GM23338 (cell line): ENCODE data around the gene PRC1. TPM values are rescaled to one million over a fixed set of nuclear protein-coding genes. Genes with fewer than 3 reads are reported as not detected.

Source experiments
- ATAC-seq: fragments of 200-7000 bp; cut with Tn5 transposase; 3 replicates; pipeline ENCODE4 v1.9.1; 2020
- DNase-seq: peaks from one replicate; pipeline ENCODE4 v3.0.0-alpha.2; 2015; ENCODE audit warnings: low spot score
- H2AFZ ChIP-seq: fragments of 200-600 bp; sonication (generic); 2 replicates; pipeline ENCODE4 v1.8.0; 2016; ENCODE audit warnings: antibody characterized with exemption, mild to moderate bottlenecking, moderate library complexity
- H3F3A ChIP-seq: fragments of 200-600 bp; sonication (generic); replicated peaks from 2 replicates; pipeline ENCODE4 v1.8.0; 2017; ENCODE audit warnings: antibody characterized with exemption, mixed run types, low read depth
- H3K27ac ChIP-seq: fragments of 200-600 bp; sonication (generic); 2 replicates; pipeline ENCODE4 v1.6.1; 2016; ENCODE audit warnings: low read depth
- H3K27me3 ChIP-seq: fragments of 200-600 bp; sonication (generic); 2 replicates; pipeline ENCODE4 v1.8.0; 2016; ENCODE audit warnings: mild to moderate bottlenecking, mixed run types, moderate library complexity; ENCODE audit not compliant: insufficient read depth
- H3K36me3 ChIP-seq: fragments of 200-600 bp; sonication (generic); 2 replicates; pipeline ENCODE4 v1.8.0; 2016; ENCODE audit warnings: mild to moderate bottlenecking; ENCODE audit not compliant: insufficient read depth
- H3K4me1 ChIP-seq: fragments of 200-600 bp; sonication (generic); 2 replicates; pipeline ENCODE4 v1.8.0; 2016; ENCODE audit warnings: mild to moderate bottlenecking, moderate library complexity; ENCODE audit not compliant: insufficient read depth
- H3K4me2 ChIP-seq: fragments of 200-600 bp; sonication (generic); 2 replicates; pipeline ENCODE4 v1.7.1; 2017; ENCODE audit warnings: mixed run types
- H3K4me3 ChIP-seq: fragments of 200-600 bp; sonication (generic); 2 replicates; pipeline ENCODE4 v1.6.1; 2016; ENCODE audit warnings: mixed run types
- H3K79me2 ChIP-seq: fragments of 200-600 bp; sonication (generic); replicated peaks from 2 replicates; pipeline ENCODE4 v1.8.0; 2017; ENCODE audit warnings: mild to moderate bottlenecking; ENCODE audit not compliant: insufficient read depth
- H3K9me2 ChIP-seq: fragments of 200-600 bp; sonication (generic); 2 replicates; pipeline ENCODE4 v1.8.0; 2017; ENCODE audit not compliant: insufficient read depth
- H4K20me1 ChIP-seq: fragments of 200-600 bp; sonication (generic); replicated peaks from 2 replicates; pipeline ENCODE4 v1.8.0; 2017; ENCODE audit warnings: mild to moderate bottlenecking; ENCODE audit not compliant: insufficient read depth
- H3K27ac Mint-ChIP-seq: 2 replicates; pipeline ENCODE4 v1.8.0; 2020; ENCODE audit warnings: inconsistent platforms, mild to moderate bottlenecking, moderate library complexity, mixed read lengths
- H3K27me3 Mint-ChIP-seq: 3 replicates; pipeline ENCODE4 v1.8.0; 2022; ENCODE audit warnings: low read depth, mild to moderate bottlenecking, moderate library complexity, mixed read lengths, inconsistent platforms; ENCODE audit not compliant: insufficient read depth, poor library complexity
- H3K36me3 Mint-ChIP-seq: 3 replicates; pipeline ENCODE4 v1.8.0; 2021; ENCODE audit warnings: low read depth, mild to moderate bottlenecking, inconsistent platforms, moderate library complexity, mixed read lengths
- H3K4me1 Mint-ChIP-seq: 3 replicates; pipeline ENCODE4 v1.8.0; 2020; ENCODE audit warnings: mild to moderate bottlenecking, inconsistent platforms, mixed read lengths
- H3K4me3 Mint-ChIP-seq: 3 replicates; pipeline ENCODE4 v1.8.0; 2021; ENCODE audit warnings: moderate library complexity, mild to moderate bottlenecking, inconsistent platforms, mixed read lengths
- H3K9me3 Mint-ChIP-seq: 3 replicates; pipeline ENCODE4 v1.8.0; 2020; ENCODE audit warnings: moderate library complexity, mild to moderate bottlenecking, inconsistent platforms, mixed read lengths
- CREB1 ChIP-seq: fragments of 250-450 bp; sonication (Bioruptor Pico); IDR thresholded peaks from 2 replicates; pipeline ENCODE4 v1.5.0; 2020; ENCODE audit warnings: low read depth, mild to moderate bottlenecking, moderate library complexity
- CTCF ChIP-seq, 2 experiments: fragments of 200-600 bp in 1 of 2; sonication (generic) in 1 of 2; conservative IDR thresholded peaks; 2 replicates each; pipeline versions ENCODE4 v1.5.1 to v1.6.1; 2016 to 2017; ENCODE audit warnings: antibody characterized with exemption in 2 of 2, low read depth in 2 of 2, mild to moderate bottlenecking in 2 of 2, moderate library complexity in 1 of 2
- EZH2phosphoT487 ChIP-seq: fragments of 200-600 bp; sonication (generic); IDR thresholded peaks from one replicate; pipeline ENCODE4 v1.8.1; 2018; ENCODE audit warnings: antibody characterized with exemption; ENCODE audit not compliant: unreplicated experiment
- POLR2AphosphoS5 ChIP-seq: IDR thresholded peaks from 2 replicates; pipeline ENCODE4 v1.6.1; 2016; ENCODE audit warnings: antibody characterized with exemption, low read depth
- STAT1 ChIP-seq: IDR thresholded peaks from one replicate; pipeline ENCODE4 v1.6.1; 2016; ENCODE audit warnings: antibody characterized with exemption; ENCODE audit not compliant: unreplicated experiment
- ZNF114 ChIP-seq: fragments of 250-450 bp; sonication (Bioruptor Pico); IDR thresholded peaks from 2 replicates; pipeline ENCODE4 v1.5.0; 2020; ENCODE audit warnings: mild to moderate bottlenecking, moderate library complexity
- ZNF462 ChIP-seq: fragments of 250-450 bp; sonication (Bioruptor Pico); IDR thresholded peaks from 2 replicates; pipeline ENCODE4 v1.5.0; 2020; ENCODE audit warnings: mild to moderate bottlenecking, moderate library complexity
- polyA plus RNA-seq: library from polyadenylated mRNA; unstranded; fragments of >200 nt; fragmentation: Nextera tagmentation; extraction: Ambion mirVana; gene quantifications from 2 replicates; pipeline ENCODE4 v1.2.1, GENCODE V29; 2016
- total RNA-seq: library from RNA; depleted of rRNA; stranded (reverse); fragments of >200 nt; shearing (Covaris generic); gene quantifications from 2 replicates; pipeline ENCODE4 v1.2.3, GENCODE V29; 2014
- TF ChIP-seq, protein P1 (sequence below): IDR thresholded peaks from 2 replicates; pipeline ENCODE4 v1.6.1; 2016; ENCODE audit warnings: antibody characterized with exemption

PRC1 gene
- total and polyA plus RNA-seq, 2 experiments from 2014 or later = 102 to 150 TPM

DNA sequence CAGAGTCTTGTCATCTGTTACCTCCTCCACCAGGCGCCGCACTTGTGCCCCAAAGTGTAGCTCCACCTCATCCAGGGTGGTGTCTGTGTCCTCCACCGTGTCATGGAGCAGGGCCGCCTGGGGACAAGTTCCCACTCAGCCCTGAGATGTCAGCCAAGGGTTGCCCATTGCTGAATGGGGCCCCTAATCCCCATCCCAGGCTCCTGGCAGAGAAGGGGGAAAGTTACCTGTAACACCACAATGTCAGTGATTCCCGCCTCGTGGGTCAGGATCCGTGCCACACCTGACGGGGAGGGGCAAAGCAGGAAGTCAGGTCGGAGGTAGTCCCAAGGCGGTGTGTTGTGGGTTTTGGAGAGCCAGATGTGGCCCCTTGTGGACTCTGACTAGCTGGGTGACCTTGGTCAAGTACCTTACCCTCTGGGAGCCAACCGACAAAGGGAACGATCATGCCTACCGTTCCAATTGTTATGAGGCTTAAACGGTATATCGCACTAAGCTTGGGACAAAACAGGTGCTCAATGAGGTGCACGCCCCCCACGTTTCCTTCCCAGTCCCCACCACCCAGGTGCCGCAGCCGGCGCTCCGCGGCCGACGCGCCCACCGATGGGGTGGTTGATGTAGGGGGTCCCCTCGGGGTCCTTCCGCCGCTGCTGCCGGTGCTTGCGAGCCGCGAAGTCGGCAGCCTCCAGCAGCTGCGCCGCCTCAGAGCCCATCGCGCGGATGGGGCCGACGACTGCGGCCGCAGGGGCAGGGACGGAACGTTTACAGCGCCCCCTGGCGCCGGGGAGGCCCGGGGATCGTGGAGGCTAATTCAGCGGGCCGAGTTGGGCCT lies 62.3 kb downstream of the PRC1 start, which contains the start of gene HDDC3:
Gene HDDC3 (minus strand): TSS at position 722 of the 832 bp plus-strand sequence. CDS start 9 bp downstream, at position 713.
- H3K4me3 ChIP-seq = peak within 1 kb of the TSS; percentile 94
- DNase-seq = peak; percentile 95
- peaks cover 5% of the 10 kb centered on the region; the same call in 1 of the 2 replicates for H3K36me3 ChIP-seq
- H4K20me1 ChIP-seq = no peaks in the 10 kb centered on the region; the same call in 1 of the 2 replicates
- H3F3A ChIP-seq = peaks cover 6% of the 10 kb centered on the region; the same call in 1 of the 2 replicates
- no peaks in the 10 kb centered on the region; the same call in 1 of the 2 replicates for H3K79me2 ChIP-seq
- Mint-ChIP-seq H3K36me3 (peaks cover 7% of the 10 kb centered on the region; the same call in 2 of the 3 replicates), H3K9me3 (no peaks in the 10 kb centered on the region), H3K4me1 (peaks cover 29% of the 10 kb centered on the region), H3K27me3 (peaks cover 16% of the 10 kb centered on the region), H3K27ac (peak within 1 kb of the TSS; percentile 91; the same call in 1 of the 2 replicates), H3K4me3 (peak within 1 kb of the TSS; percentile 97)
- peak within 1 kb of the TSS; percentile 100 for H2AFZ ChIP-seq
- peak; percentile 61 for ATAC-seq
- peak within 1 kb of the TSS; percentile 74; the same call in 1 of the 2 replicates for H3K27ac ChIP-seq
- H3K9me2 ChIP-seq = no peaks in the 10 kb centered on the region
- H3K4me2 ChIP-seq = peak within 1 kb of the TSS; percentile 97
- peaks cover 10% of the 10 kb centered on the region; the same call in 1 of the 2 replicates for H3K27me3 ChIP-seq
- TF ChIP-seq EZH2phosphoT487 (no peak), POLR2AphosphoS5 (peak; percentile 83), ZNF114 (no peak), STAT1 (no peak), ZNF462 (CRISPR knock-in tag) (no peak), CREB1 (CRISPR knock-in tag) (peak; percentile 57), CTCF (conservative IDR thresholded peaks at IDR 0.05; ENCODE audit: low read depth in 2 of 2) (peak; percentile 82 to 89)
- TF ChIP-seq, protein P1, sequence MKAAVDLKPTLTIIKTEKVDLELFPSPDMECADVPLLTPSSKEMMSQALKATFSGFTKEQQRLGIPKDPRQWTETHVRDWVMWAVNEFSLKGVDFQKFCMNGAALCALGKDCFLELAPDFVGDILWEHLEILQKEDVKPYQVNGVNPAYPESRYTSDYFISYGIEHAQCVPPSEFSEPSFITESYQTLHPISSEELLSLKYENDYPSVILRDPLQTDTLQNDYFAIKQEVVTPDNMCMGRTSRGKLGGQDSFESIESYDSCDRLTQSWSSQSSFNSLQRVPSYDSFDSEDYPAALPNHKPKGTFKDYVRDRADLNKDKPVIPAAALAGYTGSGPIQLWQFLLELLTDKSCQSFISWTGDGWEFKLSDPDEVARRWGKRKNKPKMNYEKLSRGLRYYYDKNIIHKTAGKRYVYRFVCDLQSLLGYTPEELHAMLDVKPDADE = peak; percentile 41; the same call in 1 of the 2 replicates
- H3K4me1 ChIP-seq = peaks cover 23% of the 10 kb centered on the region
